NCI-H446 (cell line): ENCODE measurements around the gene DCAKD.
"Not testable (repeated sequence)": the region's sequence is repeated elsewhere in the genome, so short reads cannot be mapped to it uniquely, and the experiment has no call there.

Source experiments
- DNase-seq, 2 experiments: peaks; one replicate each; lab custom pipeline; 2025; lab: John Stamatoyannopoulos, UW

The DCAKD gene

GRCh38 chr17:45067637-45068036, 16.2 kb upstream of the DCAKD start:
- no peak for DNase-seq

GRCh38 chr17:45063198-45063597, 11.8 kb upstream of the DCAKD start:
- DNase-seq = no peak

- no peak for DNase-seq
Observed at GRCh38 chr17:45061606-45062205, 10.3 kb upstream of the DCAKD start.

GRCh38 chr17:45060797-45061605, 9.6 kb upstream of the DCAKD start, which contains the start of gene NMT1:
Gene NMT1, plus strand, starts transcription at chr17:45061317. Its CDS starts 13 bp downstream, at chr17:45061330.
- peak; percentile 99 for DNase-seq

- no peak for DNase-seq
Observed at GRCh38 chr17:45060382-45060796, 9.0 kb upstream of the DCAKD start.

GRCh38 chr17:45052052-45052772, 780 bp upstream of the DCAKD start:
- DNase-seq = peak in 1 of 2 experiments; percentile 32

- not testable (repeated sequence) for DNase-seq
Observed at GRCh38 chr17:45051720-45052051, 254 bp upstream of the DCAKD start.

- no peak for DNase-seq
Observed at GRCh38 chr17:45050481-45051059, 862 bp downstream of the DCAKD start.

GRCh38 chr17:45048795-45049563, 2.5 kb downstream of the DCAKD start:
- DNase-seq = no peak

- no peak for DNase-seq
Observed at GRCh38 chr17:45046537-45047125, 4.8 kb downstream of the DCAKD start.

GRCh38 chr17:45043813-45044540, 7.5 kb downstream of the DCAKD start:
- no peak for DNase-seq

- DNase-seq = no peak
Observed at GRCh38 chr17:45042346-45043120, 8.9 kb downstream of the DCAKD start.

- no peak for DNase-seq
Observed at GRCh38 chr17:45040459-45040858, 11.0 kb downstream of the DCAKD start.

GRCh38 chr17:45038728-45039634, 12.5 kb downstream of the DCAKD start:
- DNase-seq = no peak

- no peak for DNase-seq
Observed at GRCh38 chr17:45036691-45037090, 14.7 kb downstream of the DCAKD start.

GRCh38 chr17:45035848-45036247, 15.6 kb downstream of the DCAKD start:
- no peak for DNase-seq

- no peak for DNase-seq
Observed at GRCh38 chr17:45034599-45034998, 16.8 kb downstream of the DCAKD start.

- no peak for DNase-seq
Observed at GRCh38 chr17:45032174-45032541, 19.3 kb downstream of the DCAKD start.
